Adrenal gland (tissue), 12 donors: Measurements from ENCODE around the gene ANKRD55. TPM values are rescaled to one million over a fixed set of nuclear protein-coding genes. Genes with fewer than 3 reads are reported as not detected.
"Not testable (repeated sequence)": the region's sequence is repeated elsewhere in the genome, so short reads cannot be mapped to it uniquely, and the experiment has no call there.

Source experiments
- DNase-seq, 7 donors: peaks; one replicate each; pipeline ENCODE4 v3.0.0-alpha.2; 2019 to 2020
- H3K27ac ChIP-seq, 5 donors: fragments of 200-600 bp; sonication (generic) in 4 of 5; 1 replicate in 3 of 5; 2 replicates in 2 of 5; pipeline versions ENCODE4 v1.5.1 to v1.8.0; 2016 to 2020; ENCODE audit warnings: mild to moderate bottlenecking in 1 of 5
- H3K27me3 ChIP-seq: fragments of 200-600 bp; 2 replicates; pipeline ENCODE4 v1.8.0; 2021
- H3K36me3 ChIP-seq, 2 donors: fragments of 200-600 bp; replicated peaks in 1 of 2; 1 replicate in 1 of 2; 2 replicates in 1 of 2; pipeline versions ENCODE4 v1.5.1 to v1.8.0; 2018 to 2022
- H3K4me1 ChIP-seq, 2 donors: fragments of 200-600 bp; replicated peaks in 1 of 2; 1 replicate in 1 of 2; 2 replicates in 1 of 2; pipeline versions ENCODE4 v1.5.1 to v1.8.0; 2018 to 2021
- H3K4me3 ChIP-seq, 4 donors: fragments of 200-600 bp; sonication (generic) in 3 of 4; one replicate each; pipeline ENCODE4 v1.5.1; 2016 to 2018
- H3K9me3 ChIP-seq, 3 donors: fragments of 200-600 bp; sonication (generic) in 1 of 3; replicated peaks in 1 of 3; 1 replicate in 2 of 3; 2 replicates in 1 of 3; pipeline versions ENCODE4 v1.5.1 to v1.8.0; 2016 to 2021
- POLR2A ChIP-seq, 2 donors: fragments of 450-650 bp; IDR thresholded peaks; one replicate each; pipeline ENCODE4 v1.6.1; 2017; ENCODE audit warnings: antibody characterized with exemption in 2 of 2, mild to moderate bottlenecking in 2 of 2, moderate library complexity in 1 of 2
- WGBS, 4 donors: extraction: QIAGEN DNeasy Blood & Tissue Kit in 2 of 4; methylation state at CpG; one replicate each; pipeline versions ENCODE4 v1.1.5 to v1.1.7; 2013 to 2017; 5-methylcytosine and 5-hydroxymethylcytosine counted together
- intact Hi-C, 2 donors: fragments of 100-400 bp; cut with DNase I; formaldehyde crosslinking; loops; one replicate each; pipeline versions ENCODE4 v1.14.1 to v1.15.0; 2022 to 2023
- polyA plus RNA-seq, 3 donors: library from polyadenylated mRNA; stranded (reverse); fragments of 200-250 nt in 2 of 3; fragments of 350-450 nt in 1 of 3; fragmentation: Illumina TruSeq in 1 of 3; extraction: RNeasy Lipid Tissue Mini Kit (QIAGEN cat#74804) in 1 of 3; gene quantifications; one replicate each; pipeline ENCODE4 v1.2.3, GENCODE V29; 2013 to 2014
- total RNA-seq, 9 donors: library from RNA; depleted of rRNA in 4 of 9; stranded (reverse); fragments of >200 nt in 4 of 9; fragments of 120-200 nt in 1 of 9; fragmentation: NEBNext Ultra II Directional in 1 of 9; extraction: Animal tissue kit (Norgen Biotek cat#: 25700) in 1 of 9; gene quantifications; one replicate each; pipeline versions ENCODE4 v1.1.0 to v1.2.4, GENCODE V29; 2013 to 2023
- TF ChIP-seq, protein P1 (sequence below), 6 experiments: fragments of 450-650 bp in 4 of 6; fragments of 200-600 bp in 2 of 6; sonication (generic) in 1 of 6; IDR thresholded peaks; 1 replicate in 5 of 6; 2 replicates in 1 of 6; pipeline versions ENCODE4 v1.5.1 to v1.8.0; 2016 to 2021; ENCODE audit warnings: antibody characterized with exemption in 6 of 6, mild to moderate bottlenecking in 2 of 6, moderate library complexity in 1 of 6
- donor health status: healthy with polysubstance abuse.
- donor health status: Bipolar disorder and iron deficiency.
- donor health status: DM: yes; HTN: yes; CAD: no.
- donor health status: DM: no; HTN: no; CAD: no.
- donor health status: DM: no; HTN: no; CAD: no.
- donor health status: DM: yes; HTN: yes; CAD: no.

Gene ANKRD55
- total and polyA plus RNA-seq, 12 donors = 0.03 to 0.81 (median 0.29) TPM; not detected in 4

DNA sequence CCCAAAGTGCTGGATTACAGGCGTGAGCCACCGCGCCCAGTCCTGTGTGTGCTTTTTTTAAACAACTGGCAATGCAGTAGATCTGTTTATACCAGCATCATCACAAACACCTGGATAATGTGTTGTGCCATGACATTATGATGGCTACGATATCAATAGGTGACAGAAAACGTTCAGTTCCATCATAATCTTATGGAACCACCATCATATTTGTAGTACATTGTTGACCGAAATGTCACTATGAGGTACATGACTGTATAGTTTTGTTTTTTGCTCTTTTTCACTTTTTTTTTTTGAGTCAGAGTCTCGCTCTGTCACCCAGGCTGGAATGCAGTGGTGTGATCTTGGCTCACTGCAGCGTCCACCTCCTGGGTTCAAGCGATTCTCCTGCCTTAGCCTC, 24.4 kb downstream of the ANKRD55 start:
- DNase-seq = no peak
- no peaks in the 10 kb centered on the region for H3K9me3 ChIP-seq
- no peaks in the 10 kb centered on the region for H3K36me3 ChIP-seq
- H3K27ac ChIP-seq = no peak overlapping the region
- H3K27me3 ChIP-seq = no peaks in the 10 kb centered on the region
- no peak overlapping the region for H3K4me3 ChIP-seq
- H3K4me1 ChIP-seq = no peaks in the 10 kb centered on the region
- TF ChIP-seq, protein P1, sequence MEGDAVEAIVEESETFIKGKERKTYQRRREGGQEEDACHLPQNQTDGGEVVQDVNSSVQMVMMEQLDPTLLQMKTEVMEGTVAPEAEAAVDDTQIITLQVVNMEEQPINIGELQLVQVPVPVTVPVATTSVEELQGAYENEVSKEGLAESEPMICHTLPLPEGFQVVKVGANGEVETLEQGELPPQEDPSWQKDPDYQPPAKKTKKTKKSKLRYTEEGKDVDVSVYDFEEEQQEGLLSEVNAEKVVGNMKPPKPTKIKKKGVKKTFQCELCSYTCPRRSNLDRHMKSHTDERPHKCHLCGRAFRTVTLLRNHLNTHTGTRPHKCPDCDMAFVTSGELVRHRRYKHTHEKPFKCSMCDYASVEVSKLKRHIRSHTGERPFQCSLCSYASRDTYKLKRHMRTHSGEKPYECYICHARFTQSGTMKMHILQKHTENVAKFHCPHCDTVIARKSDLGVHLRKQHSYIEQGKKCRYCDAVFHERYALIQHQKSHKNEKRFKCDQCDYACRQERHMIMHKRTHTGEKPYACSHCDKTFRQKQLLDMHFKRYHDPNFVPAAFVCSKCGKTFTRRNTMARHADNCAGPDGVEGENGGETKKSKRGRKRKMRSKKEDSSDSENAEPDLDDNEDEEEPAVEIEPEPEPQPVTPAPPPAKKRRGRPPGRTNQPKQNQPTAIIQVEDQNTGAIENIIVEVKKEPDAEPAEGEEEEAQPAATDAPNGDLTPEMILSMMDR (IDR thresholded peaks at IDR 0.05) = no peak
- no peak for TF ChIP-seq POLR2A (IDR thresholded peaks at IDR 0.05)
- intact Hi-C loops = loop anchor here in 1 of 2 donors (10.0 kb wide), 2 partner anchors 134 to 284 kb away; no protein-coding TSS in a partner anchor
- WGBS, 4 donors = 90 to 94% (median 93%) methylated on average over 9 of the region's 9 CpGs

DNA sequence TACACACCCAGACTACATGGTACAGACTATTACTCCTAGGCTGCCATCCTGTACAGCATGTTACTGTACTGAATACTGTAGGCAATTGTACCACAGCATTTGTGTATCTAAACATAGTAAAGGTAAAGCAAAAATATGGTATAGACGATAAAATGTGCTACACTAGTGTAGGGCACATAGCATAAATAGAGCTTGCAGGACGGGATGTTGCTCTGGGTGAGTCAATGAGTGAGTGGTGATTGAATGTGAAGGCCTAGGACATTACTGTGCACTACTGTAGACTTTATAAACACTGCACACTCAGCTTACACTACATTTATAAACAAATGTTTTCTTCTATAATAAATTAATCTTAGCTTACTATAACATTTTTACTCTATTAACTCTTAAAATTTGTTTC, 25.6 kb downstream of the ANKRD55 start:
- 73 to 90% (median 84%) methylated on average over 2 of the region's 2 CpGs for WGBS, 4 donors
- TF ChIP-seq POLR2A (IDR thresholded peaks at IDR 0.05) = no peak
- TF ChIP-seq, protein P1 (IDR thresholded peaks at IDR 0.05) = no peak
- H3K9me3 ChIP-seq = no peaks in the 10 kb centered on the region
- no peak overlapping the region for H3K27ac ChIP-seq
- DNase-seq = no peak
- H3K27me3 ChIP-seq = no peaks in the 10 kb centered on the region
- H3K36me3 ChIP-seq = no peaks in the 10 kb centered on the region
- no peak overlapping the region for H3K4me3 ChIP-seq
- no peaks in the 10 kb centered on the region for H3K4me1 ChIP-seq
- intact Hi-C loops = loop anchor here in 1 of 2 donors (10.0 kb wide), 2 partner anchors 133 to 283 kb away; no protein-coding TSS in a partner anchor

DNA sequence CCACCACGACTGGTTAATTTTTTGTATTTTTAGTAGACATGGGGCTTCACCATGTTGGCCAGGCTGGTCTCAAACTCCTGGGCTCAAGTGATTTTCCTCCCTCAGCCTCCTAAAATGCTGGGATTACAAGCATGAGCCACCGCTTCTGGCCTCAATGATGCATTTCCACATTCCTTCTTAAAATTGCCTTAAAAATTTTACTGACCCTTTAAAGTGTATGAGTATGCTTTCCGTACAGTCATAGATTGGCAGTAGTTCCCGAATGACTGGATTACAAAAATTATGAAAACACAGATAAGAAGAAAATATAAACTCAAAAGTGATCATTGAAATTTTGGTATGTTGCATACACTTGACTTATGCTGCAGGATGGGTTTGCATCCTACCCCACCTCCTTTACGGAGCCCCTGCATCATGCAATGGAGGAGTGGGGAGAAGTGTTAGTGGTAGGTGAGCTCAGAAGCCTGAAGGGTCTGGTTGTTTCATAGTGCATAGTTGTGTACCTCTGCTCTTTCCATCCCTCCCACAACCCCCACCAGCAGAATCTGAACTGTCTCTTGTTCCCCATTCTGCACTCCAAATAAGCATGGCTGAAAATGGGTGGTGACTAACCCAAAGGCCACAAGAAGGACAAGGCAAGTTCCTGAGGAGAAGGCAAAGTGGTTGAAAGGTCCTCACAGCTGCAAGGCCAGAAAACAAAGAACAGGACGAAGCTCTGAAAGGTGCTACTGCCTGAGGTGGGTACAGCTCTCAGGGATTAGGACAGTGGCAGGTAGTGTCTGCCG, 26.8 kb downstream of the ANKRD55 start:
- H3K9me3 ChIP-seq = no peaks in the 10 kb centered on the region
- DNase-seq = no peak
- H3K36me3 ChIP-seq = no peaks in the 10 kb centered on the region
- TF ChIP-seq, protein P1 (IDR thresholded peaks at IDR 0.05) = no peak
- no peak for TF ChIP-seq POLR2A (IDR thresholded peaks at IDR 0.05)
- H3K4me3 ChIP-seq = no peak overlapping the region
- H3K27me3 ChIP-seq = no peaks in the 10 kb centered on the region
- H3K27ac ChIP-seq = no peak overlapping the region
- intact Hi-C loops = loop anchor here in 1 of 2 donors (10.0 kb wide), 2 partner anchors 132 to 282 kb away; no protein-coding TSS in a partner anchor
- H3K4me1 ChIP-seq = no peaks in the 10 kb centered on the region
- WGBS, 4 donors = 80 to 87% (median 84%) methylated on average over 7 of the region's 7 CpGs

DNA sequence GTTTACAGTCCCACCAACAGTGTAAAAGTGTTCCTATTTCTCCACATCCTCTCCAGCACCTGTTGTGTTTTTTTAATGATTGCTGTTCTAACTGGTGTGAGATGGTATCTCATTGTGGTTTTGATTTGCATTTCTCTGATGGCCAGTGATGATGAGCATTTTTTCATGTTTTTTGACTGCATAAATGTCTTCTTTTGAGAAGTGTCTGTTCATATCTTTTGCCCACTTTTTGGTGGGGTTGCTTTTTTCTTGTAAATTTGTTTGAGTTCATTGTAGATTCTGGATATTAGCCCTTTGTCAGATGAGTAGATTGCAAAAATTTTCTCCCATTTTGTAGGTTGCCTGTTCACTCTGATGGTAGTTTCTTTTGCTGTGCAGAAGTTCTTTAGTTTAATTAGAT, 29.2 kb downstream of the ANKRD55 start:
- intact Hi-C loops = loop anchor here (5.0 to 10.0 kb wide), 3 partner anchors 129 to 279 kb away; no protein-coding TSS in a partner anchor
- not testable (repeated sequence) for H3K27ac ChIP-seq, DNase-seq, H3K4me1 ChIP-seq, H3K36me3 ChIP-seq, H3K27me3 ChIP-seq, H3K4me3 ChIP-seq, H3K9me3 ChIP-seq
